GM12878 (cell line): ENCODE data around the gene NT5C3B. TPM values are rescaled to one million over a fixed set of nuclear protein-coding genes. Genes with fewer than 3 reads are reported as not detected.

ENCODE experiments used
- ATAC-seq: fragments of 200-7000 bp; cut with Tn5 transposase; 3 replicates; pipeline ENCODE4 v1.9.1; 2020; ENCODE audit warnings: mild to moderate bottlenecking, moderate library complexity
- BruUV-seq: library from RNA; stranded (reverse); fragments of 400-500 nt; replicated peaks from 2 replicates; lab custom pipeline; 2021; lab: Mats Ljungman, UMichigan
- CTCF ChIA-PET: fragments of 300-600 bp; sonication (Branson Sonifier 250); formaldehyde crosslinking; extraction: SDS; loops from one replicate; lab custom pipeline; 2021; ENCODE audit warnings: inconsistent platforms; lab: Yijun Ruan, JAX
- POLR2A ChIA-PET: fragments of 350-600 bp; formaldehyde crosslinking; extraction: SDS; loops from one replicate; lab custom pipeline; 2021; ENCODE audit warnings: inconsistent platforms; lab: Charles Lee
- RAD21 ChIA-PET: fragments of 300-600 bp; sonication (Branson Sonifier 250); formaldehyde crosslinking; loops from one replicate; lab custom pipeline; 2023; ENCODE audit warnings: antibody characterized with exemption; ENCODE audit not compliant: unreplicated experiment; lab: Charles Lee
- SMC1A ChIA-PET: fragments of 300-600 bp; sonication (Branson Sonifier 250); formaldehyde crosslinking; loops from one replicate; lab custom pipeline; 2023; ENCODE audit not compliant: unreplicated experiment, uncharacterized antibody; lab: Charles Lee
- DNase-seq: peaks from one replicate; pipeline ENCODE4 v3.0.0-alpha.2; 2011; ENCODE audit warnings: low read depth, low spot score
- FAIRE-seq: peaks from 3 replicates; lab custom pipeline; 2011; peaks lifted over from hg19 to GRCh38; lab: Jason Lieb, UNC
- H2AFZ ChIP-seq: 2 replicates; pipeline ENCODE4 v1.6.0; 2011; ENCODE audit warnings: low read depth, low read length, control low read depth; ENCODE audit not compliant: control insufficient read depth
- H3K27ac ChIP-seq: 2 replicates; pipeline ENCODE4 v1.5.1; 2011; ENCODE audit warnings: control low read depth; ENCODE audit not compliant: control insufficient read depth, insufficient read depth
- H3K27me3 ChIP-seq, 2 experiments: replicated peaks in 1 of 2; 2 replicates each; pipeline versions ENCODE4 v1.6.0 to v1.6.1; 2011; ENCODE audit warnings: low read length in 1 of 2; ENCODE audit not compliant: control insufficient read depth in 2 of 2, insufficient read depth in 2 of 2
- H3K36me3 ChIP-seq, 2 experiments: 2 replicates each; pipeline ENCODE4 v1.5.1; 2011; ENCODE audit warnings: low read length in 1 of 2; ENCODE audit not compliant: control insufficient read depth in 2 of 2, insufficient read depth in 2 of 2
- H3K4me1 ChIP-seq: 2 replicates; pipeline ENCODE4 v1.6.1; 2011; ENCODE audit warnings: mild to moderate bottlenecking, low read length, moderate library complexity, mixed read lengths; ENCODE audit not compliant: control insufficient read depth, insufficient read depth
- H3K4me2 ChIP-seq: 2 replicates; pipeline ENCODE4 v1.6.0; 2011; ENCODE audit warnings: control low read depth; ENCODE audit not compliant: control insufficient read depth, insufficient read depth
- H3K4me3 ChIP-seq: fragments of 200-600 bp; sonication (generic); 2 replicates; pipeline ENCODE4 v1.5.1; 2016
- H3K79me2 ChIP-seq: 2 replicates; pipeline ENCODE4 v1.6.0; 2011; ENCODE audit warnings: low read length; ENCODE audit not compliant: control insufficient read depth, insufficient read depth
- H3K9ac ChIP-seq: 2 replicates; pipeline ENCODE4 v1.8.0; 2011; ENCODE audit warnings: low read length, control low read depth, mixed read lengths; ENCODE audit not compliant: control insufficient read depth, insufficient read depth
- H3K9me3 ChIP-seq: replicated peaks from 3 replicates; pipeline ENCODE4 v1.5.1; 2011; ENCODE audit warnings: mild to moderate bottlenecking, low read length; ENCODE audit not compliant: control insufficient read depth, insufficient read depth
- H4K20me1 ChIP-seq: 2 replicates; pipeline ENCODE4 v1.6.0; 2011; ENCODE audit not compliant: control insufficient read depth, insufficient read depth
- EGR1 ChIP-seq, 2 experiments: IDR thresholded peaks; 1 replicate in 1 of 2; 2 replicates in 1 of 2; pipeline ENCODE4 v1.6.1; 2011 to 2012; ENCODE audit warnings: low read depth in 2 of 2, low read length in 2 of 2, borderline replicate concordance in 1 of 2, mild to moderate bottlenecking in 1 of 2, moderate library complexity in 1 of 2
- IKZF1 ChIP-seq: fragments of 450-650 bp; conservative IDR thresholded peaks from 2 replicates; pipeline ENCODE4 v1.6.1; 2017; ENCODE audit warnings: antibody characterized with exemption, mild to moderate bottlenecking
- RAD21 ChIP-seq: IDR thresholded peaks from 2 replicates; pipeline ENCODE4 v1.6.1; 2011; ENCODE audit warnings: mild to moderate bottlenecking, low read depth, low read length, moderate library complexity; ENCODE audit not compliant: insufficient read depth
- RB1 ChIP-seq: fragments of 450-650 bp; formaldehyde crosslinking; IDR thresholded peaks from 2 replicates; pipeline ENCODE4 v1.6.1; 2017; ENCODE audit warnings: mild to moderate bottlenecking, borderline replicate concordance
- WGBS: methylation state at CpG from one replicate; pipeline ENCODE4 v1.1.6; 2016; ENCODE audit warnings: low lambda C conversion rate; ENCODE audit not compliant: insufficient replicate concordance, insufficient coverage; ENCODE audit errors: missing lambda C conversion rate; 5-methylcytosine and 5-hydroxymethylcytosine counted together
- in situ Hi-C: fragments of 300-500 bp; cut with MboI; formaldehyde crosslinking; loops from 9 replicates; pipeline ENCODE4 v1.14.3; 2018; ENCODE audit warnings: mixed read lengths
- intact Hi-C: fragments of 100-400 bp; cut with micrococcal nuclease; formaldehyde crosslinking; loops from one replicate; pipeline ENCODE4 v1.14.2; 2022; ENCODE audit not compliant: unreplicated experiment
- polyA plus RNA-seq, 11 experiments: library from polyadenylated mRNA; depleted of rRNA in 4 of 11; unstranded in 6 of 11; stranded (reverse) in 5 of 11; fragments of >200 nt; fragmentation: Nextera tagmentation in 4 of 11; fragmentation: Illumina TruSeq in 1 of 11; extraction: Ambion mirVana in 4 of 11; extraction: Trizol in 1 of 11; gene quantifications; 1 replicate in 1 of 11; 2 replicates in 10 of 11; pipeline versions ENCODE4 v1.2.1 to v1.2.3, GENCODE V29; 2011 to 2016; ENCODE audit warnings: inconsistent platforms in 2 of 11, missing spikeins in 2 of 11, low read depth in 1 of 11
- total RNA-seq, 4 experiments: library from RNA; depleted of rRNA in 3 of 4; stranded (reverse); fragments of >200 nt in 3 of 4; fragmentation: Illumina TruSeq in 1 of 4; extraction: Trizol in 1 of 4; gene quantifications; 2 replicates each; pipeline versions ENCODE4 v1.2.1 to v1.2.3, GENCODE V29; 2013 to 2021

Gene NT5C3B
- total and polyA plus RNA-seq, 10 of the 15 experiments (the other 5 are each of a cell fraction or from before 2014, with no cell fraction given) = 0.52 to 64.6 (median 41.0) TPM

- RAD21 ChIA-PET = interaction anchor here (1.0 to 2.7 kb wide), 7 partner anchors 10 to 175 kb away, joined by 3 to 15 read pairs (median 4); partner anchors contain the start of genes EIF1 and ODAD4
- ATAC-seq (no peak), DNase-seq (no peak), FAIRE-seq (no peak)
- Histone ChIP-seq H2AFZ (no peak overlapping the region), H3K4me3 (peak overlapping the region; percentile 74), H3K27me3 (no peaks in the 10 kb centered on the region), H3K4me2 (peak overlapping the region; percentile 85), H3K9ac (peak overlapping the region; percentile 90), H4K20me1 (no peaks in the 10 kb centered on the region), H3K36me3 (peaks cover 0 to 9% of the 10 kb centered on the region in 2 experiments; a peak in 3 of 4 replicates), H3K27ac (no peak overlapping the region), H3K9me3 (no peaks in the 10 kb centered on the region), H3K4me1 (peaks cover 7% of the 10 kb centered on the region; the same call in 1 of the 2 replicates), H3K79me2 (peaks cover 40% of the 10 kb centered on the region)
- in situ Hi-C loops (no loop called here), intact Hi-C loops (no loop called here)
- 37% methylated on average over 15 of the region's 18 CpGs for WGBS
- POLR2A ChIA-PET = interaction anchor here (0.7 to 3.4 kb wide), 3 partner anchors 11 to 1645 kb away, joined by 3 to 15 read pairs (median 3); no protein-coding TSS in a partner anchor
- TF ChIP-seq EGR1 (IDR thresholded peaks at IDR 0.05; ENCODE audit: borderline replicate concordance in 1 of 2, low read depth in 2 of 2, low read length in 2 of 2) = 0 out of 3 replicates have a peak, but pooled peaks of 1 of the 2 experiments have one; percentile 4
- TF ChIP-seq RAD21 = no peak
- no peak for TF ChIP-seq RB1
- peak; percentile 12; the same call in 1 of the 2 replicates for TF ChIP-seq IKZF1
- CTCF ChIA-PET = interaction anchor here (0.7 to 3.9 kb wide), 5 partner anchors 12 to 126 kb away, joined by 3 to 18 read pairs (median 5); partner anchors contain the start of gene P3H4
- SMC1A ChIA-PET = interaction anchor here (0.9 to 3.9 kb wide), 4 partner anchors 14 to 103 kb away, joined by 3 to 33 read pairs (median 3); partner anchors contain the start of genes CNP and NT5C3B
- no TSS peak for BruUV-seq
These were observed 27.2 kb upstream of the NT5C3B start for GRCh38 chr17:41863074-41863848.
